ENCODE results near the gene IRF3.

The IRF3 gene

GRCh38 chr19:49654581-49654980 lies 11.1 kb downstream of the IRF3 start:
- no peaks in the 10 kb centered on the region for H3K27me3 ChIP-seq (ENCODE audit: insufficient read depth, low read depth)
- H3K4me3 ChIP-seq (IDR thresholded peaks at IDR 0.05; ENCODE audit: insufficient read depth, low read depth, low read length): no peak overlapping the region
- no peak for TF ChIP-seq CTCF (conservative IDR thresholded peaks at IDR 0.05; ENCODE audit: low read depth, low read length)
- H2AFZ ChIP-seq (ENCODE audit: low read depth): no peak overlapping the region
- H3K79me2 ChIP-seq (ENCODE audit: insufficient read depth, low read depth): no peaks in the 10 kb centered on the region; the same call in 1 of the 2 replicates
- H3K4me2 ChIP-seq: no peak overlapping the region
- H3K9ac ChIP-seq: no peak overlapping the region
- no peaks in the 10 kb centered on the region for H4K20me1 ChIP-seq (ENCODE audit: insufficient read depth)
- no peaks in the 10 kb centered on the region for H3K4me1 ChIP-seq (ENCODE audit: low read depth, poor library complexity, severe bottlenecking)
- H3K36me3 ChIP-seq (ENCODE audit: insufficient read depth): 0 out of 2 replicates have a peak, but pooled peaks cover 3% of the 10 kb centered on the region
- H3K27ac ChIP-seq: no peak overlapping the region

GRCh38 chr19:49653466-49653806 lies 12.2 kb downstream of the IRF3 start:
- 0 out of 2 replicates have a peak, but pooled peaks cover 3% of the 10 kb centered on the region for H3K36me3 ChIP-seq (ENCODE audit: insufficient read depth)
- no peak overlapping the region for H3K9ac ChIP-seq
- no peaks in the 10 kb centered on the region for H3K27me3 ChIP-seq (ENCODE audit: insufficient read depth, low read depth)
- H3K27ac ChIP-seq: no peak overlapping the region
- no peak overlapping the region for H2AFZ ChIP-seq (ENCODE audit: low read depth)
- no peak overlapping the region for H3K4me3 ChIP-seq (IDR thresholded peaks at IDR 0.05; ENCODE audit: insufficient read depth, low read depth, low read length)
- no peaks in the 10 kb centered on the region for H4K20me1 ChIP-seq (ENCODE audit: insufficient read depth)
- no peaks in the 10 kb centered on the region for H3K4me1 ChIP-seq (ENCODE audit: low read depth, poor library complexity, severe bottlenecking)
- H3K79me2 ChIP-seq (ENCODE audit: insufficient read depth, low read depth): no peaks in the 10 kb centered on the region; the same call in 1 of the 2 replicates
- TF ChIP-seq CTCF (conservative IDR thresholded peaks at IDR 0.05; ENCODE audit: low read depth, low read length): no peak
- H3K4me2 ChIP-seq: no peak overlapping the region

- TF ChIP-seq CTCF (conservative IDR thresholded peaks at IDR 0.05; ENCODE audit: low read depth, low read length): no peak
- H3K36me3 ChIP-seq (ENCODE audit: insufficient read depth): peaks cover 3% of the 10 kb centered on the region; the same call in 1 of the 2 replicates
- H3K27ac ChIP-seq: no peak overlapping the region
Measured at GRCh38 chr19:49652551-49653465, 12.8 kb downstream of the IRF3 start.

GRCh38 chr19:49651820-49652550 lies 13.7 kb downstream of the IRF3 start:
- no peaks in the 10 kb centered on the region; the same call in 1 of the 2 replicates for H3K79me2 ChIP-seq (ENCODE audit: insufficient read depth, low read depth)
- peaks cover 3% of the 10 kb centered on the region; the same call in 1 of the 2 replicates for H3K36me3 ChIP-seq (ENCODE audit: insufficient read depth)
- no peak for TF ChIP-seq CTCF (conservative IDR thresholded peaks at IDR 0.05; ENCODE audit: low read depth, low read length)
- no peak overlapping the region for H2AFZ ChIP-seq (ENCODE audit: low read depth)
- H3K4me1 ChIP-seq (ENCODE audit: low read depth, poor library complexity, severe bottlenecking): no peaks in the 10 kb centered on the region
- no peak overlapping the region for H3K4me2 ChIP-seq
- H4K20me1 ChIP-seq (ENCODE audit: insufficient read depth): no peaks in the 10 kb centered on the region
- H3K27ac ChIP-seq: no peak overlapping the region
- H3K27me3 ChIP-seq (ENCODE audit: insufficient read depth, low read depth): no peaks in the 10 kb centered on the region
- no peak overlapping the region for H3K9ac ChIP-seq
- H3K4me3 ChIP-seq (IDR thresholded peaks at IDR 0.05; ENCODE audit: insufficient read depth, low read depth, low read length): no peak overlapping the region

More at GRCh38 chr19:49652551-49653465, 12.8 kb downstream of the IRF3 start:
- H3K4me1 ChIP-seq (ENCODE audit: low read depth, poor library complexity, severe bottlenecking): no peaks in the 10 kb centered on the region
- no peaks in the 10 kb centered on the region for H3K27me3 ChIP-seq (ENCODE audit: insufficient read depth, low read depth)
- H3K79me2 ChIP-seq (ENCODE audit: insufficient read depth, low read depth): no peaks in the 10 kb centered on the region
- H3K4me2 ChIP-seq: no peak overlapping the region
- H3K4me3 ChIP-seq (IDR thresholded peaks at IDR 0.05; ENCODE audit: insufficient read depth, low read depth, low read length): no peak overlapping the region
- H3K9ac ChIP-seq: no peak overlapping the region
- H2AFZ ChIP-seq (ENCODE audit: low read depth): no peak overlapping the region
- no peaks in the 10 kb centered on the region for H4K20me1 ChIP-seq (ENCODE audit: insufficient read depth)

Data from KMS-11 (cell line).